ENCODE data around the gene STRA6.

STRA6 gene

GRCh38 chr15:74210729-74211128 is 8.1 kb upstream of the STRA6 start:
- TF ChIP-seq, protein P1, sequence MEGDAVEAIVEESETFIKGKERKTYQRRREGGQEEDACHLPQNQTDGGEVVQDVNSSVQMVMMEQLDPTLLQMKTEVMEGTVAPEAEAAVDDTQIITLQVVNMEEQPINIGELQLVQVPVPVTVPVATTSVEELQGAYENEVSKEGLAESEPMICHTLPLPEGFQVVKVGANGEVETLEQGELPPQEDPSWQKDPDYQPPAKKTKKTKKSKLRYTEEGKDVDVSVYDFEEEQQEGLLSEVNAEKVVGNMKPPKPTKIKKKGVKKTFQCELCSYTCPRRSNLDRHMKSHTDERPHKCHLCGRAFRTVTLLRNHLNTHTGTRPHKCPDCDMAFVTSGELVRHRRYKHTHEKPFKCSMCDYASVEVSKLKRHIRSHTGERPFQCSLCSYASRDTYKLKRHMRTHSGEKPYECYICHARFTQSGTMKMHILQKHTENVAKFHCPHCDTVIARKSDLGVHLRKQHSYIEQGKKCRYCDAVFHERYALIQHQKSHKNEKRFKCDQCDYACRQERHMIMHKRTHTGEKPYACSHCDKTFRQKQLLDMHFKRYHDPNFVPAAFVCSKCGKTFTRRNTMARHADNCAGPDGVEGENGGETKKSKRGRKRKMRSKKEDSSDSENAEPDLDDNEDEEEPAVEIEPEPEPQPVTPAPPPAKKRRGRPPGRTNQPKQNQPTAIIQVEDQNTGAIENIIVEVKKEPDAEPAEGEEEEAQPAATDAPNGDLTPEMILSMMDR (IDR thresholded peaks at IDR 0.05; ENCODE audit: low read depth, low read length): no peak
- H3K4me3 ChIP-seq (ENCODE audit: low read depth, low read length): no peak overlapping the region

DNA sequence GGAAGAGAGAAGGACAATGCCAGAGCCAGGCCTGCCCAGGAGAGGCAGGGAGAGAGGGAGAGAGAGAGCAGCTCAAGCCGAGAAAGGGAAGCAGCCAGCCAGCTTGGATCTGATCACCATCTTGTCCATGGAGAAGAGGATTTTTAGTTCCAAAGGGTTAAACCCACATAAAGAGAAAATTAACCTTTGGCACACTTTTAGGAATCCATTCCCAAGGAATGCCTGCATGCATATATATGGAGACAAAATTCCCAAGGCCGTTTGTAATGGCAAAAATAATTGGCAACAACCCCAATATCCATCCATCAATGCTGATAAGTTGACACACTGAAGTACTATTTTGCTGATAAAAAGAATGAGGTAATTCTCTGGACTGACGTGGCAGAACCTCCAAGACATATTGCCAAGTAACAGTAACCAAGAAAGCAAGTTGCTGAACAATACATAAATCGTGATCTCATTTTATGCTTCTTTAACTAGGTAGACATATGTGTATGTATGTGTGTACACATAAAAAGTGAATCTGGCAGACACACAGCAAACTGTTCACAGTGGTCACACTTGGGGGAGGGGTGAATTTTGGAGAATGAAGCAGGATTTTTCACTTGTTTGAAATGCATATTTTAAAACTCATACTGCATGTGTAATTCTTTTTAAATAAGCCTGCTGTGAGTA is 7.5 kb upstream of the STRA6 start:
- TF ChIP-seq, protein P1 (IDR thresholded peaks at IDR 0.05; ENCODE audit: low read depth, low read length): no peak

GRCh38 chr15:74209560-74209958 is 7.0 kb upstream of the STRA6 start:
- no peak overlapping the region for H3K4me3 ChIP-seq (ENCODE audit: low read depth, low read length)

More for the DNA sequence above, 7.5 kb upstream of the STRA6 start:
- no peak overlapping the region for H3K4me3 ChIP-seq (ENCODE audit: low read depth, low read length)

GRCh38 chr15:74208901-74209559 is 6.4 kb upstream of the STRA6 start:
- TF ChIP-seq, protein P1 (IDR thresholded peaks at IDR 0.05; ENCODE audit: low read depth, low read length): no peak
- H3K4me3 ChIP-seq (ENCODE audit: low read depth, low read length): no peak overlapping the region

More at GRCh38 chr15:74209560-74209958, 7.0 kb upstream of the STRA6 start:
- TF ChIP-seq, protein P1 (IDR thresholded peaks at IDR 0.05; ENCODE audit: low read depth, low read length): no peak

DNA sequence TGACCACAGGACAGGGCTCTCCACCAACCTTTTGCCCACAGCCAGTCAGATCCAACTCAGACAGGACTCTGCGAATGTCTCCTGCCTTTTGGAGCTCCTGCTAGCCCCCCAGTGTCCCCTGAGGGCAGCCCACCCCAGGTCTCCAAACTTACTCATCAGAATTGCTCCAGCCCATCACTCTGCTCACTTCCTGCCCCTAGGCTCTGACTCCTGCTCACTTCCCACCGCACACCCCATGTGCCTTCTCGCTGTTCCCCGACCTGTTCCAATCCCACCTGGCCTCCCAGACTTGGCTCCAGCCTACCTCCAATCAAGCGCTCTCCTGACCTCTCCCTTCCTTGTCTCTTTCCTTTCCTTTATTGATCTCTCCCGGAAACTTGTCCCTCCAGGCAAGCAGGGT is 5.9 kb upstream of the STRA6 start:
- no peak overlapping the region for H3K4me3 ChIP-seq (ENCODE audit: low read depth, low read length)
- TF ChIP-seq, protein P1 (IDR thresholded peaks at IDR 0.05; ENCODE audit: low read depth, low read length): no peak

DNA sequence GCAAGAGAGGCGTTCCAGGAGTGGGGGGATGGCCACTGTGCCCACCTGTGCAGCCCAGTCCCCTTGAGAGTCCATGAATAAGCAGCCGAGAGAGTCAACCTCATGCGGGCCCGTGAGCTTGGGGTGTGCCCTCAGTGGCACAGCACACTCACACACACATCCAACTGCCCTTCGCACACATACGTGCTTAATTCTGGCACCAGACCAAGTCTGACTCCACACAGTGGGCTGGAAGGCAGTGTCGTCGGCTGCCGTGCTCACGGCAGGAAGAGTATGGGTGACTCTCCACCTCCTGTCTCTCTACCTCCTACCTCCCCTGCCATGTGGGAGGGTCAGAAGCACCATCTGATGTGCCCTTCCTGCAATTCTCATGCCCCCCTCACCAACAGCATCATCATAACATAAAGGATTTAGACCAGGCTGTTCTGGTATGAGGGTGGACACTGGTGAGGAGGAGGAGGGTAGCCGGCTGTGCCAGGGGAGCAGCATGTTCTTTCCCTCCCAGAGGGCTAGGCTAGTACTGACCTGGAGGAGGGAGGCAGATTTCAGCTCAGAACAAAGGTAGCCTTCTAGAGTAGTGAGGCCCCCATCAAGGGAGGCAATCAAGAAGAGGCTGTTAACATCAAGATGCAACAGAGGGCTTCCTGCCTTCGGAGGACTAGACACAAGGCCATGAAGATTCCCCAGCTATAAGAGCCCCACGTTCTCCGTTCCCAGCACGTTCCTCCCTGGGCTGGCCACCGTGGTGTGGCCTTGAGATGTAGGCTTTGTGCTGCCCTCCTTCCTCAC is 5.3 kb upstream of the STRA6 start:
- TF ChIP-seq, protein P1 (IDR thresholded peaks at IDR 0.05; ENCODE audit: low read depth, low read length): no peak
- no peak overlapping the region for H3K4me3 ChIP-seq (ENCODE audit: low read depth, low read length)

Measured in WI38 (cell line).